ENCODE results near the gene TAF13.

DNA sequence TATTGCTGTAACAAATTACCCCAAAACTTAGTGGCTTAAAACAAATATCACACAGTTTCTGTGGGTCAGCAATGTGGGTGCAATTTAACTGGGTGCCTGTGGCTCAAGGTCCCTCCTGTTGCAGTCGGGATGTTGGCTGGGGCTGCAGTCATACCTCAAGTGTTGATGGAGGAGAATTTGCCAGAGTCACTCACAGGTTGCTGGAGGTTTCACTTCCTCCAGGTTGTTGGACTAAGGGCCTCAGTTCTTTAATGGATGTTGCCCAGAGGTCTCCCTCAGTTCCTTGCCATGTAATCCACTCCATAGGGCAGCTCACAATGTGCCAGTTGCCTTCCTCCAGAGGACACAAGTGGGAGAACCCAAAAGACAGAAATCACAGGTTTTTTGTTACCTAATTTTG, 2.5 kb upstream of the TAF13 start:
- TF ChIP-seq, protein P1, sequence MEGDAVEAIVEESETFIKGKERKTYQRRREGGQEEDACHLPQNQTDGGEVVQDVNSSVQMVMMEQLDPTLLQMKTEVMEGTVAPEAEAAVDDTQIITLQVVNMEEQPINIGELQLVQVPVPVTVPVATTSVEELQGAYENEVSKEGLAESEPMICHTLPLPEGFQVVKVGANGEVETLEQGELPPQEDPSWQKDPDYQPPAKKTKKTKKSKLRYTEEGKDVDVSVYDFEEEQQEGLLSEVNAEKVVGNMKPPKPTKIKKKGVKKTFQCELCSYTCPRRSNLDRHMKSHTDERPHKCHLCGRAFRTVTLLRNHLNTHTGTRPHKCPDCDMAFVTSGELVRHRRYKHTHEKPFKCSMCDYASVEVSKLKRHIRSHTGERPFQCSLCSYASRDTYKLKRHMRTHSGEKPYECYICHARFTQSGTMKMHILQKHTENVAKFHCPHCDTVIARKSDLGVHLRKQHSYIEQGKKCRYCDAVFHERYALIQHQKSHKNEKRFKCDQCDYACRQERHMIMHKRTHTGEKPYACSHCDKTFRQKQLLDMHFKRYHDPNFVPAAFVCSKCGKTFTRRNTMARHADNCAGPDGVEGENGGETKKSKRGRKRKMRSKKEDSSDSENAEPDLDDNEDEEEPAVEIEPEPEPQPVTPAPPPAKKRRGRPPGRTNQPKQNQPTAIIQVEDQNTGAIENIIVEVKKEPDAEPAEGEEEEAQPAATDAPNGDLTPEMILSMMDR (IDR thresholded peaks at IDR 0.05; ENCODE audit: poor library complexity): no peak
- no peak for TF ChIP-seq EZH2phosphoT487 (IDR thresholded peaks at IDR 0.05; ENCODE audit: low read depth, severe bottlenecking, unreplicated experiment)
- TF ChIP-seq EZH2 (IDR thresholded peaks at IDR 0.05; ENCODE audit: borderline replicate concordance): no peak

All from hepatocyte (in vitro differentiated cells).